Hematopoietic multipotent progenitor cell (in vitro differentiated cells): Measurements from ENCODE around the gene HOXA11. TPM values are rescaled to one million over a fixed set of nuclear protein-coding genes. Genes with fewer than 3 reads are reported as not detected.
A peak's percentile ranks its signal among the peaks of the same experiment; 100 is the strongest.

Experiments used
- DNase-seq, 3 donors: peaks; one replicate each; pipeline ENCODE4 v3.0.0-alpha.2; 2011 to 2015; ENCODE audit warnings: low read depth in 2 of 3, low spot score in 2 of 3
- total RNA-seq: library from RNA; depleted of rRNA; stranded (reverse); fragments of >200 nt; gene quantifications from one replicate; pipeline ENCODE4 v1.2.3, GENCODE V29; 2012

HOXA11 gene
- not detected for total RNA-seq

DNA sequence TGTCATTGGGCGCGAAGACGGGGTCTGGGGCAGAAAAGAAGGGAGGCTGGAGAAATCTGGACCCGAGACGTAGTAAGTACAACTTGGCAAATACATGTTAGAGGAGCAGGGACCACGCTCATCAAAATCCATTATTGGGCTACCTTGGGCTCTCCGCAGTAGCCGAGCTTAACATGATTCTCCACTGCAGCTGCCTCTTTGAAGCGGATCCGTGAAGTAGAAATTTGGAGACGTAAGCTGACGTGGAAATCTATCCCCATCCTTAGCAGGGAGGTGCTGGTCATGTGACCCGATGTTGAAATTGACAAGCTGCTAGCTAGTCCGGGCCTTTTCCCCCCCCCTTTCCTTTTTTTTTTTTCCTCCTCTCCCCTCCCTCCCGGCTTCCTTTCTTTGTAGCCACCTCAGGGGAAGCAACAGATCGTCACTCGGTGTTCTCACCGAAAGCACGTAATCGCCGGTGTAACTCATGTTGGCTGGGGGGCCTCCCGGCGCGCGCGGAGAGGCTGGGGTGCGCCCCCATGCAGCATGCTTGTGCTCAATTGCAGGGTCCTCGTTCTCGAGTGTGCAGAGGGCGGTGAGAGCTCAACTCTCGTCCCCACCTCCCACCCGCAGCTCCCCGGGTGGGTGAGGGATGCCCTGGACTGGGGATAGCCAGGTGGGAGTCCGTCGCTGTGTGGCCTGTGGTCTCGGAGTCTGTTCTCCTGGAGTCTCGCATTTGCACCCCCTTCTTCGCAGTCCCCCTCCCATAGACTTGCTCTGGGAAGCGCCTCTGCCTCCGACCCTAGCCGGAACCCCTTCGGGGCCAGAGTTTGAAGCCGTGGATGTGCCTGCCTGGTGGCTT, at the start of gene HOXA11:
Gene HOXA11 (minus strand): TSS at position 220 of the 841 bp plus-strand sequence. CDS start 88 bp downstream, at position 132.
- DNase-seq, result peak in 1 of 3 donors; percentile 38

DNA sequence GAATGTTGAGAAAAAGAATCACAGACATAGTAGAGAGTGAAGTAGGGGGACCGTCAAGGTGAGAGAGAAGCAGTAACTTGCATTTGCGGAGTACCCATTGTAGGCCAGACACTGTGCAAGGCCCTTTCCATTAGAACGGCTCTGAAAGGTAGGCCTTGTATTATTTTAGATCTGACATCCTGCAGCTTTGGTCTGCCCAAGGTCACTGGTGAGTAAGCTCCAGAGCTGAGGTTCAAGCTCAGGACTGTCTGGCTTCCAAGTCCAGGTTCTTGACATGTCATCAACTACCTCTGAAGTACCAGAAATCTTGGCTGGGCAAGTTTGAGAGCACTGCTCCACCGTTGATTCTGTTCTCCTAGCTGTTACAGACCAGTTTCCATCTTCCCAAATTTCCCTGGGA, 44.4 kb upstream of the HOXA11 start:
- DNase-seq, result no peak

DNA sequence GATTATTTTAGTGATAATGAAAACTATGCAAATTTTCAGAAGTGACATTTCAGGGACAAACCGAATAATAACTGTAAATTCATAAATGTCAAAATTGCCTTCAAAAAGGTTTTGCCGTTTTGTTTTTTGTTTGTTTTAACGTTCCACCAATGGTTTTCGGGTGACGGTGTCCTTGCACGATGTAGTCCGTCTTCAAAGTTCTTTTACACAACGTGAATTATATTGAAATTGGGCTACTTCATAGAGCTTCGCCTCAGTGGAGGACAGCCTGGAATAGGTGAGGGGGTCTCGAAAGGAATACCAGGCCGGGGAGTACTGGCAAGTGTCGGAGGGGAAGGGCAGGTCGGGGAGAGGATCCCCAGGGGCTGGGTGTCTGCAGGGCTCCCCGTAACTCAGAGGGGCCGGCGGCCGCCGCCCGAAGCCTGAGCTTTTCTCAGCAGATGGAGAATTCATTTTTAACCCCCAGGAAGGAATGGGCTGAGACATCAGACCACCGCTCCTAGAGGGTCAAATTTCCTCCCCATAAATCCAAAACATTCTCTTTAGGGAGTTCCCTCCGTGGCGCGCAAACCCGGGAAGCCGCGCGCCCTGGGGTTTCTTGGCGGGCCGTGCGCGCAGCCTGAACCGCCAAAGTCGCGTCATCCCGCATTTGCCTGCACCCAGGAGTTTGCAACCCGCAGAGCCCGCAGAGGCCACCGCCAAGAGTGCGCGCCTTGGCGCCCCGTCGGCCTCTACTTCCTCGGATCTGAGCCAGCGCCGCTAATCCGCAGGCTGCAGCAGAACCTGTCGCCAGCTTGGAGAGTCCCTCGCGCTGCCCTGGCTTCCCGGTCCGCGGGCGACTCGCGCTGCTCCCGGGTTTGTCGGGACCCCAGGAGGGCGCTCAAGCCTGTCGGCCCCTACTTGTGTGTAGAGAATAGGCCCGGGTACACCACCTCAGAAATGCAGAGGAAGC, 40.2 kb upstream of the HOXA11 start:
- DNase-seq, result no peak

DNA sequence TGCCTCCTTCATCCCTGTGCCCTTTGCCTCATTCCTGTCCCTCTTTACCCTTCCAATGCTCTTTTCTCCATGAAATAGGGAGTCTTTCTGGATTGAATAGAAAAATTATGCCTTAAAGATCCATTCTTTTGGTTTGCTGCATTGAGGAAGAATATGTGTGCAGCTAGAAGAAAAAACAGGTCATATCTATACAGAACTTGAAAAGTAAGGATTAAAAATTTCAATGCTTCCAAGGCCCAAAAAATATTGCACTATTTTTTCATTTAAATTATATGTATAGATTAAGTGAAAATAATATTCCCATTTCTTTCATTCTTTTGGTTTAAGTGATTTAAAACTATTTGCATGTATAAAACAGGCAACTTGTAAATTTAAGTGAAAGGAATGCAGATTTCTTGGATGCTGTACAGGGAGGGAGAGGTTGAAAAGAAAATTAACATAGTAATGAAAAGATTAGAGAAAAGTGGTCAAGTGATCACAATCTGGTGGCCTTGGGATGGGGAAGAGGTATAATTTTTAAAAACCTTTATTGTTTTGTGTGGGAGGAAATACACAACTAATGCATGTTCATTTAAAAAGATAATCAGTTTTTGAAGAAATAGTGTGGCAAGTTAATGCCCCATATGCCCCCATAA, 39.0 kb upstream of the HOXA11 start:
- DNase-seq, result no peak

DNA sequence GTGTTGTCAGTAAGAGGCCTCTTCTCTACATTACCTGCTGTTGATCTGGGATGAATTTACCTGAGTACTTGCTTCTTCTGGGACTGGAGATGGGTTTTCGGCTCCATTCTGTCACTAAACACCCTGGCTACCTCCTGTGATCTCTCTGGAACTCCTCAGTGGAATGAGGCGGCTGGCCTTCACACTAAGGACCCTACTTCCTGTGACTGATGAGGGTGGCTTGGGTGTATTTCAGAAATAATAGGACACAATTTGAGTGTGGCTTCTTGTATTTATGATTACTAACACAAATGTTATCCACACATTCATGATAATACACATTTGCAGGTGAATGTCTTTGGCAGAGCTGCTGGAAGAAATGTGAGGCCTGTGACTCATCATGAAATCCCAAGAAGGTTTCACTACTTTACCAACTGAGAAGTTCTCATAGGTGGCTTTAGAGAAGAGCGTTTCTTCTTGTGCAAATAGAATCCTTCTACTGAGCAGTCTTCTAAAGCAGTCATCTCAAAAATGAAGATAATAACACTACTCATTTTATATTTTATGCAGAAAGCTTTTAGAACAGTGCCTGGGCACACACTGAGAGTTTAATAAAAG, 36.3 kb upstream of the HOXA11 start:
- DNase-seq, result no peak

DNA sequence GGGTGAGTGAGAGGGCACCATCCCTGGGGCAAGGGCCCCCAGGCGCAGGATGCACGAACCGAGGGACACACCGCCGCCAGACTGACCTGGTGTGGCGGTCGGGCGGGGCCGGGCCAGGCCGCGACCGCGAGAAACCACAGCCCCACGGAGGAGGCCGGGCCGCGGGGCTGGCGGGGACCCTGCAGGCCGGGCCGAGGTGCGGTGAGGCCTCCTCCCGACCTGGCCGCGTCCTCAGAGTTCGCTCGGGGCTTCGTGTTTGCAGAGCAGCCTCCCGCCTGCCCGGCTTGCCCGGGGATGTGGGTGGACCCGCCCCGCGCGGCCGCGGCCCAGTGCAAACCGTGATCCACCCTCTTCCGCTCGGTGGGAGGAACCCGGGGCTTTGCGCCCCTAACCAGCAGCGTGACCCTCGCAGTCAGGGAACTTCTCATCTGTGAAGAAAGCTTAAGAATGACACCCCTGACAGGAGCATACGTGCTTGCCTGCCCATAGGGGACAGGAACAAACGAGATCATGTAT, 35.5 kb upstream of the HOXA11 start:
- no peak for DNase-seq

DNA sequence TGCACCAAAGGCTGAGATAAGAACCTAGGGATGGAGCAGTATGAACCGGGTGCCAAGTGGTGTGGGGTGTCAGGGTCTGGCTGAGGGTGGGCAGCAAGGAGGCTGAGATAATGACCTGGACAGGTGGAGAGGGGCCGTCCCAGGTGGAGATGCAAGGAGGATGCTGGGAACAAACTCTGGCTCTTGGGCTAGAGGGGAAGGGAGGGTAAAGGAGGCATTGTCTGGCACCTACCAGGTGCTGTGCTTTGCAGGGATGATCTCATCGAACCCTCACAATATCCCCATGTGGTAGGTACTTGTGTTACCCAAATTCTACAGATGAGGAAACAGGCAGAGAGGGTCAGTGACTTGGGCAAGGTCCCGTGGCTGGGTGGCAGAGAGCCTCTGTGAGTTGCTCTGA, 34.8 kb upstream of the HOXA11 start:
- no peak for DNase-seq

DNA sequence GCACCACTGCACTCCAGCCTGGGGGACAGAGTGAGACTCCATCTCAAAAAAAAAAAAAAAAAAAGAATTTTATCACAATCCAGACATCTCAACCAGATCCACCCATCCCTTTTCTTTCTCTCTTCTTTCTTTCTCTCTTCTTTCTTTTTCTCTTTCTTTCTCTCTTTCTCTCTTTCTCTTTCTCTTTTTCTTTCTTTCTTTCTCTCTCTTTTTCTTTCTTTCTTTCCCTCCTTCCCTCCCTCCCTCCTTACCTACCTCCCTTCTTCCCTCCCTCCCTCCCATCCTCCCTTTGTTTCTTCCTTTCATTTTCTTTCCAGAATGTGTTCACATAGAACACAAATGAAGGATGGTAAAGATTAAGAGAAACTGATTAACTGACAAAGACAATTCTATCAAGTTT, 32.9 kb upstream of the HOXA11 start:
- DNase-seq, result no peak

DNA sequence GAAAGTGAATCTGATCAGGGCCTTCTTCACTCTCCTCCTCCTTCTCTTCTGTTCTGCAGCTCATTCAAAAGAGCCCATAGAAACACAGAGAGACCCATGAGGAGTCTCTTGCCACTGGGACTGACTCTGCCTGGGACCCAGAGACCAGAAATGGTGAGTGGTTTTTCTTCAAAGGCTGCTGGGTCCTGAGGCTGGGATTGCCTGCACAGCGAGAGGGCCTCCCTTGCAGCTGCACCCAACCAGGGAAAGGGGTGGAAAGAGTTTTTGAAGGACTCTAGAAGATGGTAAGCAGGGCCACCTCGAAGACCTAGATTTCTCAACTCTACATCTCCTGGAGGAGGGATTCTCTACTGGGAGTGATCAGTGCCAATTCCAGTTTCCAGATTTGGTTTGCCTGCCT, 30.3 kb upstream of the HOXA11 start:
- DNase-seq, result no peak

DNA sequence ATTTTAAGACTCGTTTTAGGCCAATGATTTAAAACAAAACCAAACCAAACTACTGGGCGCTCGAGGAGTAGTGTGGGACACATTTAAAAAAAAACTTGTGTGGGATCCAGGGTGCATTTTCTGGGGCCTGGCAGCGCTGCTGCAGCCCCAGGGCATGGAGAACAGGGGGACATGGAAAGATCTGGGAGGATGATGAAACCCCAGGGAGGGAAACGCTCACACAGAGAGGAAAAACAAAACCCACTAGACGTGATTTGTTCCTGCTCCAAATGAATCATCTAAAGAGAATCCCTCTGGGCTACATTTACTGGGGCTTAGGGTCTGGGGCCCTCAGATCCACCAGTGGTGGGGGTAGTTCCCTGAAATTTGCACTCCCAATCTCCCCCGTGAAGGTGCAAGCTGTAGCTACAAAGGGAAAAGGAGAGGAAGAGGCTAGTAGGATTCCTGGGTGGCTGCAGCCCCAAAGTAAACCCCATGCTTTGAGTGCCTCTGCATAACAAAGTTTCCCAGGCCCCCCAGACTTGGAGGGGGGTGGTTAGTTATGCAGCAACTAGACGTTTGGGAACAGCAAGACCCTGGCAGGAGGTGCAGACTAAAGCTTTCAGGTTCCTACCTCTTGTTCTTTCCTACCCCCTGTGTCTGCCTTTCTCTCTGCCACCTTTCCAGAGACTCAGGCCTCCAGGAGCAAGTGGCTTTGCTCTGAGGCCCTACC, 29.4 kb upstream of the HOXA11 start:
- no peak for DNase-seq

DNA sequence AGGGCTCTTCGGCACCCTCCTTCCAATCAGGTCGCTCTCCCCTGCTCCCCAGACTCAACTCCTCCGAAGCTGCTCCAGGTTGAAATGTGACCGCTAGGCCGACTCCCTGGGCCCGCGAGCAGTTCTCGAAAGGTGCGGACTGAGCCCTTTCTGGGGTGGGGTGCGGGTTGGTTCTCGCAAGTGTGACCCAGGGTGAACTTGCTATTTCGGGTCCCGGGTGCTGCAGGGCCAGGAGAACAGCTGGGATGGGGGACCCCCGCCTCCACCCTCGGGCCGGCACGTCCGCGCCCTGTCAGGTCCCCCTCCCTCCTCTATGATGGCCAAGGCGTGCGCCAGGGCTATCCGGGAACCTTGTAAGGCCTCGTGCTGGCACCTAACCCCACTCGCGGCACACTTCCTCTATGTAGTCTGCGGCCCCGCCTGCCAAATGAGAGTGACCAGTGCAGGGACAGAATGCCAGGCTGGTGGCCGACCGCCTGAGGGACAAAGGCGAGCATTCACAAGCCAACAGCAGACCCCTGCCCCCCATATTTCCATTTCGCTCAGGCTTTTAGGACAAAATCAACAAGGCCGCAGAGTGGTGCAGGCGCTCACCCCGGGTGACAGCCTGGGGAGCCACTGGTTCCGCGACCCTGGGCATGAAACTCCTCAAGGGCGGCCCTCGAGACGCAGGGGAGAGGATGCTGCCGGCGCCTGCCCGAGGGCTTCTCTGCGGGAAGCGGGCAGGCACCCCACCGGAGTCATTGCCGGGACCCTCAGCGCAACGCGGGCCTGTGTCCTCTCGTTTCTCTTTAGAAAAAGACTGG, 28.6 kb upstream of the HOXA11 start:
- no peak for DNase-seq

DNA sequence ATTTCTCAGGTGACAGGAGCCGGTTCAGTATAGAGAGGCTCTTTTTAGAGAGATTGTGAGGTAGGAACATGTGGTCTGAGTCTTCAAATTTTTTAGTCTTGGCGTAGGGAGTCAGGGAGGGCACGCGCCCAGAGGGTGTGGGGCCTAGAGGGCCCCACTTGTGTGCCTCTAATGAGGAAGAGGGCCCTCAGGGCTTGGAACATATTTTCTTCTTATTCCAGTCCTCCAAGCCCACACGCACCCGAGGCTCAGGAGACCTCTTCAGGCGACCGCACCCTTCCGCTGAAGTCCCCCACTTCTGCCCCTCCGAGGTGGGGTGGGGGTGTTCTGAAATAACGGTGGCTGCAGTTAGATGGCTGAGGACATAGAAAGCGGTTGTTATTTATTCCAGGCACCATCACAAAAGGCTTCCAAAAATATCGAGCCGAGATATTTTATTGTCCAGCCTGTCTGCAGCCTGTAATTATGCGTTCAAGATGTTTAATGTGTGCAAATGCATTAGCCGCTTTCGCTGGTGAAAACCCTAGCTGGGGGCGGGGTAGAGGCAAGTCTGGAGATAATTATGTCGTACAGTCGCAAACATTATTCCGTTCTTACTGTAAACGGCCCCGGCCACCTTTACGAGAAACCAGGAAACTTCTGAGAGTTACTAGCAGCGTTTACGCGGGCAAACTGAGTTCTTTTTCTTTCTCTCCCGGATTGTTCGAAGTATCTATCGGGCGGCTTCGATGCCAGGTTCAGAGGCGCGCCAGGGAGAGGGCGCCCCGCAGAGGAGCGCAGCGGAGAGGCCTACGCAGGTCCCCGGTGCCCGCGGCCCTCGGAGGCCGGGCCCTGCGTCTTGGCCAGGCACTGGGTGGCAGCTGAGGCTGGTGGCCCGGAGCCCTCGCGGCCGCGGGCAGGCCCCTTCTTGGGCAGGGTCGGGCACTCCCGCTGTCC, 27.7 kb upstream of the HOXA11 start:
- peak in 2 of 3 donors; percentile 22 to 31 for DNase-seq

DNA sequence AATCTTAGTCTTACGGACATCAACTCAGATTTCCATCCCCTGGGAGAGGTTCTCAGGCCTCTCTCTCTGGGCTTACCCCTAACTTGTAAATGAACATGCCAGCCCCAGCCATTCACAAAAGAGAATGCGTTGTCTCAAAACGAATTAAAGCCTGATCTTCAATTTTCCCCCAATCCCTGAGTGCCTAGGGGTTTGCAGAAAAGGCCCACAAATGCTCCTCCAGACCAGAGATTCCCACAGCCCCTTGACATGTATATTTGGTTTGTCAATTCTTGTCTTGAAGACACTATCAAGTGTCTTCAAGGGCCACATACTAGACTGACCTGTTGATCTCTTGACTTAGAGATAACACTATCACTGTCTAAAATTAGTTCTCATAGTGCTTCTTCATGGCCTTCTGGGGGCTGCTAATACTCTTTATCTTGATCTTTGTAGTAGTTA, 26.8 kb upstream of the HOXA11 start:
- DNase-seq, result peak in 2 of 3 donors; percentile 36 to 50

DNA sequence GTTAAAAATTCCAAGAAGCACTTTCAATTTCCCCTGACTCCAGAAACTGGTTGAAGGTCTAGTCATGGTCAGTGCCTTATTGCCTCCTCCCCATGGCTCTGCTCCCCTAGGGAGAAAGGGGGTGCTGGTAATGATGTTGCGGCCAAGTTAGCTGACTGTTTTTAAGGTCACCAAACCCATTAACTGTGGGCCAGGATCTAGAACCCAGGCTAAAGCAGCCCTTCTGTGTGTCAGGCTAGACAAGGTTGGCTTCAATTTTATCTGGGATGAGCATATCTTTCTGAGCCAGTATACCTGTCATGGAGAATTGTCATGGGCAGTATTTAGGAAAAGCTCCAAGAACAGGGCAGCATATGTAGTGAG, 26.0 kb upstream of the HOXA11 start:
- no peak for DNase-seq

DNA sequence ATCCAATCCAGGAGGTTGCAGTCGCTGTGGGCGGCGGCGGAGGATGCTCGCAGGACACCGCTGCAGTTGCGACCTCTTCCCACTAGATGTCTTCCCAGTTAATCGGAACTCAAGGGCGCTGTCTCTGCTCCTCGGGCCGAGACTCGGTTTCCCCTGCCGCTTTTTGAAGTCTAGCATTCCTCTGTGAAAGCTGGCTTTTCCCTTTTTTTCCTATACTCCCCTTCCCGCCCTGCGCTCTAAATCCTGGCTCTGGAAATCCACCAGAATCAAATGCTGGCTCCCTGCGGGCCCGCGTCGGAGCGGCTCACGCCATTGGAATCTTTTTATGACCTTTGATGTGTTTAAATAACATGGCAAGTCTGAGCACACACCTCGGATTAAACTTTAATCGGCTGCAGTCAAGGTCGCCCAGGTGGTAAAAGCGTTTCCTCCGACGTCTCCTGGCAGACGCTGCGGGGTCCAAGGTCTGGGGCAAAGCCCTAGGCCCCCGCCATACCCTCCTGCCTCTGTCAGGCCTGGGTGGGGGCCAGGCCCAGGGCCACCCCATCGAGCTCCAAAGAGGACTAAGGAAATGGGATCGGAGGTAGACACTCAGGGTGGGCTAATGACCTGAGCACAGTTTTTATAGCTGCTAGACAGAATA, 25.5 kb upstream of the HOXA11 start:
- DNase-seq, result peak in 2 of 3 donors; percentile 51 to 53

DNA sequence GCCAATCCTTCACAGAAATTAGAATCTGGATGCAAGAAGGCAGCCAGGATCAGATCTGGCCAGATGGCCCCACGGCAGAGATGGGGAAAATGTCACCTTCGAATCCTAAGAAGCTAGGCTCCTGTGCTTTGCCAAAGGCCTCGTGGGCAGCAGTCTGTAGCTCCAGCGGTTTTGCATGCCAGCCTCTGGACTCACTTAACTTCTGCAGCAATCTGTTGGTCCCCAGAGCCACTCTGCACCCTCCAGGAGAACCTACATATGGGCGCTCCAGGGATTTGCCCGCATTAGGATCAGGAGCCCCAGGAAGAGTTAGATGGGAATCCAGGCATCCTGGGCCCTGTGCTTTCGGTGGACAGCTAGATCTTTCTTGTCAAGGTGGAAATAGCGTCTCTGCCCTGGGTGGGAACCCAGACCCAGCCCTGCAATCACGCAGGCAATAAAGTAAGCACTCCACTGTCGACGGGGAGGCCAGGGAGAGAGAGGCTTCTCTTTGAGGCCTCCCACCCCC, 25.0 kb upstream of the HOXA11 start:
- no peak for DNase-seq

DNA sequence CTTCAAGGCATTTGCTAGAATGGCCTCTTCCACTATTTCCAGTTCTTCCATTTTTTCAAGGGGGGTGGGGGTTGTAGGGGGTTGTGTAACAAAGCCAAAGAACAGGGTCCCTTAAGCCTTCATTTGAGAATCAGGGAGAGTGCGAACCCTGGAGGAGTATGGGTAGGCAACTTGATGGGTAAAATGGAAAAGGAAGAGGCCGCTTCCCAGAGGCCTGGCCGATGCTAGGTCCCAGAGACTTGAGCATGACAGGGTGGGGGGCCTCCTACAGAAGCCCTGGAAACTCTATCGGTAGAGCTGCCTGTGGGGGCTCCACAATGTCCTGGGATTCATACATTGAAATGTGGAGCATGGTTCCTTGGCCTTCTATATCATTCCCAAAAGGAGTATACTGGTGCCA, 24.0 kb upstream of the HOXA11 start:
- no peak for DNase-seq
